ENCODE results near the gene MARK2.
"Not testable (repeated sequence)": the region's sequence is repeated elsewhere in the genome, so short reads cannot be mapped to it uniquely, and the experiment has no call there.

- not testable (repeated sequence) for TF ChIP-seq EZH2 (IDR thresholded peaks at IDR 0.05; ENCODE audit: low read length, missing control alignments); CTCF (conservative IDR thresholded peaks at IDR 0.05 in 1 of 2, IDR thresholded peaks at IDR 0.05 in 1 of 2; ENCODE audit: low read depth in 1 of 2, low read length in 2 of 2)
These were observed 28.5 kb upstream of the MARK2 start for GRCh38 chr11:63810383-63810782.
